Measurements from ENCODE around the gene HPS4.

DNA sequence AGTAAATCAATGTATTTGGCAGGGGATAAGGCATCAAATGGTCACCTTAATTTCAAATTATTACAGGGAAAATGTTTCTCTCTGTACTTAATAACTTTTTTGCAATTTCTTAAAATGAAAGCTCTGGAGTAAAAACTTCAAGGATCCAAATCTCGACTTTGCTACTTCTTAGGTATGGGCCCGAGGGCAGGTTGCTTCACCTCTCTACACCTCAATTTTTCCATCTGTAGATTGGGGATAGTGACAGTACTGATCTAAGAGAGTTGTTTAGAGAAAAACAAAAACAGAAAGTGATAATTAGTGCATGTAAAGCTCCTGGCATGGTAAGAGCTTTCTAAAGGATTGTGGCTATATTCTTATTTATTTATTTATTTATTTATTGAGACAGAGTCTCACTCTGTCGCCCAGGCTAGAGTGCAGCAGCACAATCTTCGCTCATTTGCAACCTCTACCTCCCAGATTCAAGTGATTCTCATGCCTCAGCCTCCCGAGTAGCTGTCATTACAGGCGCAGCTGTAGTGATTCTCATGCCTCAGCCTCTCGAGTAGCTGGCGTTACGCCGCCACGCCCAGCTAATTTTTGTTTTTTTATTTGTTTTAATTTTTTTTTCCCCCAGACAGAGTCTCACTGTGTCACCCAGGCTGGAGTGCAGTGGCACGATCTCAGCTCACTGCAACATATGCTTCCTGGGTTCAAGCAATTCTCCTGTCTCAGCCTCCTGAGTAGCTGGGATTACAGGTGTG, 31.0 kb upstream of the HPS4 start:
- TF ChIP-seq, protein P1, sequence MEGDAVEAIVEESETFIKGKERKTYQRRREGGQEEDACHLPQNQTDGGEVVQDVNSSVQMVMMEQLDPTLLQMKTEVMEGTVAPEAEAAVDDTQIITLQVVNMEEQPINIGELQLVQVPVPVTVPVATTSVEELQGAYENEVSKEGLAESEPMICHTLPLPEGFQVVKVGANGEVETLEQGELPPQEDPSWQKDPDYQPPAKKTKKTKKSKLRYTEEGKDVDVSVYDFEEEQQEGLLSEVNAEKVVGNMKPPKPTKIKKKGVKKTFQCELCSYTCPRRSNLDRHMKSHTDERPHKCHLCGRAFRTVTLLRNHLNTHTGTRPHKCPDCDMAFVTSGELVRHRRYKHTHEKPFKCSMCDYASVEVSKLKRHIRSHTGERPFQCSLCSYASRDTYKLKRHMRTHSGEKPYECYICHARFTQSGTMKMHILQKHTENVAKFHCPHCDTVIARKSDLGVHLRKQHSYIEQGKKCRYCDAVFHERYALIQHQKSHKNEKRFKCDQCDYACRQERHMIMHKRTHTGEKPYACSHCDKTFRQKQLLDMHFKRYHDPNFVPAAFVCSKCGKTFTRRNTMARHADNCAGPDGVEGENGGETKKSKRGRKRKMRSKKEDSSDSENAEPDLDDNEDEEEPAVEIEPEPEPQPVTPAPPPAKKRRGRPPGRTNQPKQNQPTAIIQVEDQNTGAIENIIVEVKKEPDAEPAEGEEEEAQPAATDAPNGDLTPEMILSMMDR (conservative IDR thresholded peaks at IDR 0.05) = no peak
- no peak for TF ChIP-seq EZH2 (IDR thresholded peaks at IDR 0.05; ENCODE audit: low read depth)

Data from PC-9 (cell line).